ENCODE results near the gene ENPP5.
"Not testable (repeated sequence)": the region's sequence is repeated elsewhere in the genome, so short reads cannot be mapped to it uniquely, and the experiment has no call there.

ENPP5 gene

GRCh38 chr6:46137387-46137786 lies 33.4 kb downstream of the ENPP5 start:
- Histone ChIP-seq H3K27ac (no peak overlapping the region), H3K27me3 (no peaks in the 10 kb centered on the region), H3K36me3 (no peaks in the 10 kb centered on the region), H4K20me1 (no peaks in the 10 kb centered on the region), H3K9me3 (no peaks in the 10 kb centered on the region), H3K4me2 (no peak overlapping the region), H3K4me1 (no peaks in the 10 kb centered on the region), H3K4me3 (no peak overlapping the region), H3K9ac (no peak overlapping the region)
- TF ChIP-seq Cebpa-rat (IDR thresholded peaks at IDR 0.05) = no peak

GRCh38 chr6:46136831-46137230 lies 33.9 kb downstream of the ENPP5 start:
- no peak for TF ChIP-seq Cebpa-rat (IDR thresholded peaks at IDR 0.05)
- no peaks in the 10 kb centered on the region for H3K9me3 ChIP-seq
- H3K27ac ChIP-seq = no peak overlapping the region
- no peaks in the 10 kb centered on the region for H3K36me3 ChIP-seq
- no peaks in the 10 kb centered on the region for H4K20me1 ChIP-seq
- H3K4me2 ChIP-seq = no peak overlapping the region
- no peaks in the 10 kb centered on the region for H3K4me1 ChIP-seq
- H3K9ac ChIP-seq = no peak overlapping the region
- no peak overlapping the region for H3K4me3 ChIP-seq
- no peaks in the 10 kb centered on the region for H3K27me3 ChIP-seq

GRCh38 chr6:46135176-46135575 lies 35.6 kb downstream of the ENPP5 start:
- H3K36me3 ChIP-seq = no peaks in the 10 kb centered on the region
- H4K20me1 ChIP-seq = no peaks in the 10 kb centered on the region
- no peak for TF ChIP-seq Cebpa-rat (IDR thresholded peaks at IDR 0.05)
- H3K9ac ChIP-seq = no peak overlapping the region
- no peaks in the 10 kb centered on the region for H3K4me1 ChIP-seq
- no peaks in the 10 kb centered on the region for H3K27me3 ChIP-seq
- H3K4me3 ChIP-seq = no peak overlapping the region
- no peak overlapping the region for H3K27ac ChIP-seq
- no peak overlapping the region for H3K4me2 ChIP-seq
- peaks cover 7% of the 10 kb centered on the region for H3K9me3 ChIP-seq

GRCh38 chr6:46134216-46134615 lies 36.6 kb downstream of the ENPP5 start:
- Histone ChIP-seq H3K36me3 (no peaks in the 10 kb centered on the region), H3K27ac (no peak overlapping the region), H3K9me3 (peaks cover 15% of the 10 kb centered on the region), H3K4me3 (no peak overlapping the region), H3K9ac (no peak overlapping the region), H3K27me3 (no peaks in the 10 kb centered on the region), H3K4me1 (no peaks in the 10 kb centered on the region), H4K20me1 (no peaks in the 10 kb centered on the region), H3K4me2 (no peak overlapping the region)
- no peak for TF ChIP-seq Cebpa-rat (IDR thresholded peaks at IDR 0.05)

GRCh38 chr6:46131291-46131690 lies 39.5 kb downstream of the ENPP5 start:
- not testable (repeated sequence) for H3K36me3 ChIP-seq, H3K4me2 ChIP-seq, H3K27me3 ChIP-seq, H4K20me1 ChIP-seq, H3K9ac ChIP-seq, H3K4me3 ChIP-seq, H3K27ac ChIP-seq, H3K4me1 ChIP-seq
- H3K9me3 ChIP-seq = peaks cover 15% of the 10 kb centered on the region

- TF ChIP-seq Cebpa-rat (IDR thresholded peaks at IDR 0.05) = no peak
- Histone ChIP-seq H3K9ac (no peak overlapping the region), H3K4me3 (no peak overlapping the region), H3K4me2 (no peak overlapping the region), H3K27ac (no peak overlapping the region), H3K4me1 (no peaks in the 10 kb centered on the region), H3K27me3 (no peaks in the 10 kb centered on the region), H4K20me1 (no peaks in the 10 kb centered on the region), H3K9me3 (peaks cover 15% of the 10 kb centered on the region), H3K36me3 (no peaks in the 10 kb centered on the region)
Measured at GRCh38 chr6:46130666-46131065, 40.1 kb downstream of the ENPP5 start.

- H3K4me2 ChIP-seq = no peak within 1 kb of the TSS
Measured at GRCh38 chr6:46129629-46130511, 40.9 kb downstream of the ENPP5 start, which contains the start of gene ENPP4. Gene ENPP4 (plus strand): TSS chr6:46129989. CDS start chr6:46139584, 9,595 bp downstream.

GRCh38 chr6:46129291-46129628 lies 41.5 kb downstream of the ENPP5 start:
- Histone ChIP-seq H3K4me3 (no peak overlapping the region), H3K36me3 (no peaks in the 10 kb centered on the region), H3K9me3 (peaks cover 15% of the 10 kb centered on the region), H4K20me1 (no peaks in the 10 kb centered on the region), H3K27me3 (no peaks in the 10 kb centered on the region), H3K27ac (no peak overlapping the region), H3K9ac (no peak overlapping the region), H3K4me1 (no peaks in the 10 kb centered on the region), H3K4me2 (no peak overlapping the region)
- no peak for TF ChIP-seq Cebpa-rat (IDR thresholded peaks at IDR 0.05)

More at GRCh38 chr6:46129629-46130511, 40.9 kb downstream of the ENPP5 start, which contains the start of gene ENPP4:
- H3K4me1 ChIP-seq = no peaks in the 10 kb centered on the region
- no peaks in the 10 kb centered on the region for H4K20me1 ChIP-seq
- peaks cover 15% of the 10 kb centered on the region for H3K9me3 ChIP-seq
- H3K27ac ChIP-seq = no peak within 1 kb of the TSS
- no peaks in the 10 kb centered on the region for H3K27me3 ChIP-seq
- no peak within 1 kb of the TSS for H3K9ac ChIP-seq
- no peak within 1 kb of the TSS for H3K4me3 ChIP-seq
- no peaks in the 10 kb centered on the region for H3K36me3 ChIP-seq
- TF ChIP-seq Cebpa-rat (IDR thresholded peaks at IDR 0.05) = no peak

GRCh38 chr6:46128476-46128875 lies 42.3 kb downstream of the ENPP5 start:
- Histone ChIP-seq H3K4me2 (no peak overlapping the region), H3K27me3 (no peaks in the 10 kb centered on the region), H4K20me1 (no peaks in the 10 kb centered on the region), H3K4me3 (no peak overlapping the region), H3K36me3 (no peaks in the 10 kb centered on the region), H3K4me1 (no peaks in the 10 kb centered on the region), H3K27ac (no peak overlapping the region), H3K9ac (no peak overlapping the region), H3K9me3 (peaks cover 15% of the 10 kb centered on the region)
- no peak for TF ChIP-seq Cebpa-rat (IDR thresholded peaks at IDR 0.05)

- peaks cover 10% of the 10 kb centered on the region; the same call in 1 of the 2 replicates for H3K9me3 ChIP-seq
- not testable (repeated sequence) for H3K4me3 ChIP-seq, H3K4me1 ChIP-seq, H3K36me3 ChIP-seq, H4K20me1 ChIP-seq, H3K27ac ChIP-seq, H3K4me2 ChIP-seq, H3K27me3 ChIP-seq, H3K9ac ChIP-seq
Measured at GRCh38 chr6:46119679-46120078, 51.1 kb downstream of the ENPP5 start.
